ENCODE data around the gene CFLAR. TPM values are rescaled to one million over a fixed set of nuclear protein-coding genes. Genes with fewer than 3 reads are reported as not detected.

The CFLAR gene
- polyA plus RNA-seq, 1 of the 3 experiments (the other 2 are of a cell fraction) = 23.7 TPM

DNA sequence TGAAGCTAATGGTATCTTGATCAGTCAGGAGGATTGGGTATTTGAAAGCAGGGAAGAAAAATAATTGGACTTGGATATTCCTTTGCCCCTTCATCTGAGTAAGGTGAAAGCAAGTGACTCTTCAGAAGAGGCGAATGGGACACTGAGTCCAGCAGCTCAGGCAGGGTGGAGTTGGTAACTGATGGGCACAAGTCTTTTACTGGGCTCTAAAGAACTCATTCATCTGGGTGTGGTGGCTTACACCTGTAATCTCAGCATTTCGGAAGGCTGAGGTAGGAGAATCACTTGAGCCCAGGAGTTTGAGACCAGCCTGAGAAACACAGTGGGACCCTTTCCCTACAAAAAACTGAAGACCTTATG lies 11.2 kb downstream of the CFLAR start:
- no peaks in the 10 kb centered on the region for H3K9me2 ChIP-seq
- POLR2A ChIA-PET = no interaction called here
- H4K20me1 ChIP-seq (ENCODE audit: insufficient read depth) = no peaks in the 10 kb centered on the region
- peak overlapping the region; percentile 75 for H3K9ac ChIP-seq
- peaks cover 96% of the 10 kb centered on the region for H3K79me2 ChIP-seq (ENCODE audit: insufficient read depth)
- H3K4me2 ChIP-seq = peak overlapping the region; percentile 76
- H3K4me3 ChIP-seq (ENCODE audit: low read depth in 2 of 2, low read length in 1 of 2) = peak overlapping the region in 1 of 2 experiments; percentile 12; a peak in 2 of 4 replicates
- no peaks in the 10 kb centered on the region for H3K9me3 ChIP-seq
- no peak overlapping the region for H2AFZ ChIP-seq (ENCODE audit: low read depth)
- no peaks in the 10 kb centered on the region for H3K27me3 ChIP-seq (ENCODE audit: insufficient read depth)
- H3F3A ChIP-seq (replicated peaks; ENCODE audit: insufficient read depth) = peaks cover 45% of the 10 kb centered on the region
- no peak for DNase-seq
- CTCF ChIA-PET = interaction anchor here (1.1 to 1.4 kb wide), 3 partner anchors 9 to 51 kb away, joined by 3 to 5 read pairs (median 3); no protein-coding TSS in a partner anchor
- no peak for TF ChIP-seq MXI1 (IDR thresholded peaks at IDR 0.05; ENCODE audit: low read depth, low read length)
- TF ChIP-seq, protein P1, sequence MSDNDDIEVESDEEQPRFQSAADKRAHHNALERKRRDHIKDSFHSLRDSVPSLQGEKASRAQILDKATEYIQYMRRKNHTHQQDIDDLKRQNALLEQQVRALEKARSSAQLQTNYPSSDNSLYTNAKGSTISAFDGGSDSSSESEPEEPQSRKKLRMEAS (IDR thresholded peaks at IDR 0.05; ENCODE audit: low read depth) = no peak
- TF ChIP-seq, protein P2, sequence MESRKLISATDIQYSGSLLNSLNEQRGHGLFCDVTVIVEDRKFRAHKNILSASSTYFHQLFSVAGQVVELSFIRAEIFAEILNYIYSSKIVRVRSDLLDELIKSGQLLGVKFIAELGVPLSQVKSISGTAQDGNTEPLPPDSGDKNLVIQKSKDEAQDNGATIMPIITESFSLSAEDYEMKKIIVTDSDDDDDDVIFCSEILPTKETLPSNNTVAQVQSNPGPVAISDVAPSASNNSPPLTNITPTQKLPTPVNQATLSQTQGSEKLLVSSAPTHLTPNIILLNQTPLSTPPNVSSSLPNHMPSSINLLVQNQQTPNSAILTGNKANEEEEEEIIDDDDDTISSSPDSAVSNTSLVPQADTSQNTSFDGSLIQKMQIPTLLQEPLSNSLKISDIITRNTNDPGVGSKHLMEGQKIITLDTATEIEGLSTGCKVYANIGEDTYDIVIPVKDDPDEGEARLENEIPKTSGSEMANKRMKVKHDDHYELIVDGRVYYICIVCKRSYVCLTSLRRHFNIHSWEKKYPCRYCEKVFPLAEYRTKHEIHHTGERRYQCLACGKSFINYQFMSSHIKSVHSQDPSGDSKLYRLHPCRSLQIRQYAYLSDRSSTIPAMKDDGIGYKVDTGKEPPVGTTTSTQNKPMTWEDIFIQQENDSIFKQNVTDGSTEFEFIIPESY (IDR thresholded peaks at IDR 0.05; ENCODE audit: borderline replicate concordance, low read depth) = no peak
- no peak for TF ChIP-seq RFX5 (IDR thresholded peaks at IDR 0.05; ENCODE audit: low read length)
- no peak for TF ChIP-seq RAD21 (IDR thresholded peaks at IDR 0.05; ENCODE audit: low read length)
- TF ChIP-seq GATA2 (CRISPR knock-in tag; IDR thresholded peaks at IDR 0.05) = no peak
- TF ChIP-seq FOXJ3 (CRISPR knock-in tag; IDR thresholded peaks at IDR 0.05) = no peak
- TF ChIP-seq SMC3 (IDR thresholded peaks at IDR 0.05; ENCODE audit: low read depth, low read length) = no peak
- TF ChIP-seq CHD2 (IDR thresholded peaks at IDR 0.05; ENCODE audit: low read length, partially characterized antibody) = no peak
- no peak for TF ChIP-seq EP300 (IDR thresholded peaks at IDR 0.05; ENCODE audit: borderline replicate concordance in 1 of 2, low read depth in 1 of 2, low read length in 1 of 2)
- TF ChIP-seq GABPA (IDR thresholded peaks at IDR 0.05; ENCODE audit: low read depth) = no peak
- 89% methylated on average over 2 of the region's 2 CpGs for WGBS (ENCODE audit: low lambda C conversion rate)
- H3K4me1 ChIP-seq (ENCODE audit: control insufficient read depth in 1 of 2, insufficient read depth in 2 of 2, low read depth in 1 of 2, low read length in 1 of 2) = peaks cover 24 to 60% of the 10 kb centered on the region in 2 experiments
- H3K27ac ChIP-seq (ENCODE audit: low read depth in 2 of 2, low read length in 1 of 2) = peak overlapping the region; percentile 53 to 96; a peak in 3 of 4 replicates
- peaks cover 0 to 4% of the 10 kb centered on the region in 2 experiments for H3K36me3 ChIP-seq (replicated peaks in 1 of 2; ENCODE audit: control insufficient read depth in 1 of 2, insufficient read depth in 2 of 2, low read length in 1 of 2)

- Histone ChIP-seq H3K9me3 (no peaks in the 10 kb centered on the region), H3K4me2 (peak overlapping the region; percentile 76), H3K27ac (ENCODE audit: low read depth in 2 of 2, low read length in 1 of 2) (peak overlapping the region; percentile 53 to 96; a peak in 3 of 4 replicates), H3K36me3 (replicated peaks in 1 of 2; ENCODE audit: control insufficient read depth in 1 of 2, insufficient read depth in 2 of 2, low read length in 1 of 2) (peaks cover 0 to 4% of the 10 kb centered on the region in 2 experiments), H3K27me3 (ENCODE audit: insufficient read depth) (no peaks in the 10 kb centered on the region), H3K79me2 (ENCODE audit: insufficient read depth) (peaks cover 96% of the 10 kb centered on the region), H3F3A (replicated peaks; ENCODE audit: insufficient read depth) (peaks cover 45% of the 10 kb centered on the region), H3K4me3 (ENCODE audit: low read depth in 2 of 2, low read length in 1 of 2) (peak overlapping the region in 1 of 2 experiments; percentile 12; a peak in 2 of 4 replicates), H2AFZ (ENCODE audit: low read depth) (no peak overlapping the region), H3K9me2 (no peaks in the 10 kb centered on the region), H4K20me1 (ENCODE audit: insufficient read depth) (no peaks in the 10 kb centered on the region), H3K9ac (peak overlapping the region; percentile 75), H3K4me1 (ENCODE audit: control insufficient read depth in 1 of 2, insufficient read depth in 2 of 2, low read depth in 1 of 2, low read length in 1 of 2) (peaks cover 24 to 60% of the 10 kb centered on the region in 2 experiments)
- ChIA-PET CTCF (no interaction called here), POLR2A (no interaction called here)
- 30% methylated on average over 5 of the region's 5 CpGs for WGBS (ENCODE audit: low lambda C conversion rate)
- DNase-seq = no peak
- TF ChIP-seq TCF12 (IDR thresholded peaks at IDR 0.05) (peak; percentile 63), RFX5 (IDR thresholded peaks at IDR 0.05; ENCODE audit: low read length) (no peak), SIN3A (IDR thresholded peaks at IDR 0.05; ENCODE audit: borderline replicate concordance, low read depth, low read length) (peak; percentile 43; the same call in 1 of the 2 replicates), MXI1 (IDR thresholded peaks at IDR 0.05; ENCODE audit: low read depth, low read length) (no peak), NFIC (IDR thresholded peaks at IDR 0.05; ENCODE audit: borderline replicate concordance) (peak; percentile 57; the same call in 1 of the 2 replicates), FOSL2 (IDR thresholded peaks at IDR 0.05; ENCODE audit: borderline replicate concordance, low read depth) (peak; percentile 30; the same call in 1 of the 2 replicates)
- TF ChIP-seq, protein P3, sequence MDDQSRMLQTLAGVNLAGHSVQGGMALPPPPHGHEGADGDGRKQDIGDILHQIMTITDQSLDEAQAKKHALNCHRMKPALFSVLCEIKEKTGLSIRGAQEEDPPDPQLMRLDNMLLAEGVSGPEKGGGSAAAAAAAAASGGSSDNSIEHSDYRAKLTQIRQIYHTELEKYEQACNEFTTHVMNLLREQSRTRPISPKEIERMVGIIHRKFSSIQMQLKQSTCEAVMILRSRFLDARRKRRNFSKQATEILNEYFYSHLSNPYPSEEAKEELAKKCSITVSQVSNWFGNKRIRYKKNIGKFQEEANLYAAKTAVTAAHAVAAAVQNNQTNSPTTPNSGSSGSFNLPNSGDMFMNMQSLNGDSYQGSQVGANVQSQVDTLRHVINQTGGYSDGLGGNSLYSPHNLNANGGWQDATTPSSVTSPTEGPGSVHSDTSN (IDR thresholded peaks at IDR 0.05) = peak; percentile 66
Observed at GRCh38 chr2:201127570-201127969, 11.6 kb downstream of the CFLAR start.

All from SK-N-SH (cell line).